Jurkat, Clone E6-1 (cell line): ENCODE data around the gene MXRA5. TPM values are rescaled to one million over a fixed set of nuclear protein-coding genes. Genes with fewer than 3 reads are reported as not detected.
"Not testable (repeated sequence)": the region's sequence is repeated elsewhere in the genome, so short reads cannot be mapped to it uniquely, and the experiment has no call there.

Source experiments
- DNase-seq: peaks from one replicate; pipeline ENCODE4 v3.0.0-alpha.2; 2011; ENCODE audit warnings: low read depth, low spot score
- H3K4me3 ChIP-seq: 2 replicates; pipeline ENCODE4 v1.5.1; 2011; ENCODE audit warnings: mild to moderate bottlenecking, low read length, control low read depth, moderate library complexity
- polyA plus RNA-seq: library from polyadenylated mRNA; unstranded; fragments of >200 nt; gene quantifications from one replicate; pipeline ENCODE4 v1.2.1, GENCODE V29; 2012; ENCODE audit warnings: missing spikeins; ENCODE audit not compliant: insufficient read length, insufficient read depth

The MXRA5 gene
- not detected for polyA plus RNA-seq

GRCh38 chrX:3346501-3347259 is at the start of gene MXRA5:
MXRA5 (minus strand) TSS chrX:3346652; CDS start chrX:3343833, 2,819 bp downstream.
- DNase-seq, result no peak

GRCh38 chrX:3393581-3394111 is 47.2 kb upstream of the MXRA5 start:
- H3K4me3 ChIP-seq, result no peak overlapping the region
- no peak for DNase-seq

More at GRCh38 chrX:3346501-3347259, at the start of gene MXRA5:
- no peak within 1 kb of the TSS for H3K4me3 ChIP-seq

GRCh38 chrX:3393178-3393577 is 46.7 kb upstream of the MXRA5 start:
- no peak for DNase-seq

GRCh38 chrX:3388457-3388856 is 42.0 kb upstream of the MXRA5 start:
- H3K4me3 ChIP-seq, result no peak overlapping the region
- DNase-seq, result no peak

More at GRCh38 chrX:3393178-3393577, 46.7 kb upstream of the MXRA5 start:
- H3K4me3 ChIP-seq, result no peak overlapping the region

- no peak for DNase-seq
- no peak overlapping the region for H3K4me3 ChIP-seq
Observed at GRCh38 chrX:3384327-3384726, 37.9 kb upstream of the MXRA5 start.

GRCh38 chrX:3380603-3381002 is 34.2 kb upstream of the MXRA5 start:
- no peak overlapping the region for H3K4me3 ChIP-seq
- DNase-seq, result no peak

- no peak for DNase-seq
- no peak overlapping the region for H3K4me3 ChIP-seq
Observed at GRCh38 chrX:3379111-3379510, 32.7 kb upstream of the MXRA5 start.

- DNase-seq, result no peak
- H3K4me3 ChIP-seq, result no peak overlapping the region
Observed at GRCh38 chrX:3378156-3378555, 31.7 kb upstream of the MXRA5 start.

GRCh38 chrX:3377560-3377959 is 31.1 kb upstream of the MXRA5 start:
- DNase-seq, result no peak
- no peak overlapping the region for H3K4me3 ChIP-seq

- not testable (repeated sequence) for DNase-seq
Observed at GRCh38 chrX:3375878-3376508, 29.5 kb upstream of the MXRA5 start.

GRCh38 chrX:3374108-3374800 is 27.8 kb upstream of the MXRA5 start:
- no peak for DNase-seq
- no peak overlapping the region for H3K4me3 ChIP-seq

More at GRCh38 chrX:3375878-3376508, 29.5 kb upstream of the MXRA5 start:
- not testable (repeated sequence) for H3K4me3 ChIP-seq

GRCh38 chrX:3371163-3371562 is 24.7 kb upstream of the MXRA5 start:
- H3K4me3 ChIP-seq, result no peak overlapping the region
- DNase-seq, result no peak

- no peak for DNase-seq
- no peak overlapping the region for H3K4me3 ChIP-seq
Observed at GRCh38 chrX:3370656-3371055, 24.2 kb upstream of the MXRA5 start.

- no peak overlapping the region for H3K4me3 ChIP-seq
- DNase-seq, result no peak
Observed at GRCh38 chrX:3362956-3363355, 16.5 kb upstream of the MXRA5 start.

GRCh38 chrX:3360881-3361280 is 14.4 kb upstream of the MXRA5 start:
- DNase-seq, result no peak
- no peak overlapping the region for H3K4me3 ChIP-seq

GRCh38 chrX:3352741-3353140 is 6.3 kb upstream of the MXRA5 start:
- DNase-seq, H3K4me3 ChIP-seq: not testable (repeated sequence)

GRCh38 chrX:3351276-3351675 is 4.8 kb upstream of the MXRA5 start:
- no peak overlapping the region for H3K4me3 ChIP-seq
- DNase-seq, result no peak

GRCh38 chrX:3348191-3348590 is 1.7 kb upstream of the MXRA5 start:
- no peak overlapping the region for H3K4me3 ChIP-seq
- DNase-seq, result no peak

- no peak for DNase-seq
- H3K4me3 ChIP-seq, result no peak overlapping the region
Observed at GRCh38 chrX:3345281-3346191, 916 bp downstream of the MXRA5 start.
